ENCODE measurements around the gene LMTK2. TPM values are rescaled to one million over a fixed set of nuclear protein-coding genes. Genes with fewer than 3 reads are reported as not detected.

LMTK2 gene
- total and polyA plus RNA-seq, 8 donors, result 13.4 to 28.2 (median 16.6) TPM

- ATAC-seq (no peak), DNase-seq (no peak)
- peaks cover 0 to 22% of the 10 kb centered on the region in 2 donors for H3K36me3 ChIP-seq
- no peak overlapping the region for H3K27ac ChIP-seq
- no peak overlapping the region for H3K4me3 ChIP-seq
- TF ChIP-seq CTCF (IDR thresholded peaks at IDR 0.05), result no peak
- peaks cover 5 to 14% of the 10 kb centered on the region in 2 donors for H3K4me1 ChIP-seq
- H3K9me3 ChIP-seq, result no peaks in the 10 kb centered on the region
- intact Hi-C loops (cut with DNase I), result loop anchor here (5.0 to 10.0 kb wide), 2 partner anchors 144 to 147 kb away; no protein-coding TSS in a partner anchor
- no peaks in the 10 kb centered on the region for H3K27me3 ChIP-seq
Measured at GRCh38 chr7:98168904-98169621, 62.4 kb downstream of the LMTK2 start.

DNA sequence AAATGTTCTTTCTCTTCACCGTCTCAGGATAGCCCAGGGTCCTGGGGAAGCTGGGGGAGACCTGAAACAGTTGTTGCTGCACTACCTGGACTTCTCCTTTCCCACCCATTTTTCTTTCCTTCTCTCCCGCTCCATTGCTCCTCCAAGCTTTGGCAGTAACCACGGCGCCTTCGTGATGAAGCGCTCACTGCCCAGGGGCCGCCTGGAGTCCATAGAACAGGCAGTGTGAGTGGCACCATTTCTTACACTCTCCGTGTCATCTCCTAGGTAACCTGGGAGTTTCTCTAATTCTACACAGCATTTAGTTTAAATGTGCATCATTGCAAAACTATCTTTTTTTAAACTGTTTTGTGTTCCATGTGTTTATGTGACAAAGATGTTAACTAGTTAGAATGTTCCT, 64.3 kb downstream of the LMTK2 start:
- Histone ChIP-seq H3K9me3 (no peaks in the 10 kb centered on the region), H3K27ac (no peak overlapping the region), H3K4me3 (no peak overlapping the region), H3K36me3 (peaks cover 0 to 31% of the 10 kb centered on the region in 2 donors), H3K27me3 (no peaks in the 10 kb centered on the region), H3K4me1 (peaks cover 0 to 15% of the 10 kb centered on the region in 2 donors)
- intact Hi-C loops (cut with DNase I), result no loop called here
- no peak for TF ChIP-seq CTCF (IDR thresholded peaks at IDR 0.05)
- DNase-seq (no peak), ATAC-seq (no peak)

DNA sequence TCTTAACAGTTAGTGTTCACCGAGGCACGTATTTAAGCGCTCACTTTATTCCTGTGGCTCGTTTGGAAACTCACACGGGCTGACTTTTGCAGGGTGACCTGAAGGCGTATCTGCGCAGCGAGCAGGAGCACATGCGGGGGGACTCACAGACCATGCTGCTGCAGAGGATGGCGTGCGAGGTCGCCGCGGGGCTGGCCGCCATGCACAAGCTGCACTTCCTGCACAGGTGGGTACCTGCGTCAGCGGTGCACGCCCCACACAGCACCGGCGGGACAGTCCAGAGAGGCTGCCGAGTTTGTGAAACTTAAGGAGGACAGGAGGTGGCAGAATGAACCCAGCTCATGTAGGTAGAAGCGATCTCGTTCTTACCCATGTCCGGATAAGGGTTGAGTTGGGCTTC, 64.8 kb downstream of the LMTK2 start:
- intact Hi-C loops (cut with DNase I), result no loop called here
- peaks cover 0 to 31% of the 10 kb centered on the region in 2 donors for H3K36me3 ChIP-seq
- H3K9me3 ChIP-seq, result no peaks in the 10 kb centered on the region
- H3K4me1 ChIP-seq, result peaks cover 0 to 15% of the 10 kb centered on the region in 2 donors
- no peak for TF ChIP-seq CTCF (IDR thresholded peaks at IDR 0.05)
- ATAC-seq (no peak), DNase-seq (no peak)
- H3K27me3 ChIP-seq, result no peaks in the 10 kb centered on the region
- no peak overlapping the region for H3K4me3 ChIP-seq
- H3K27ac ChIP-seq, result no peak overlapping the region

DNA sequence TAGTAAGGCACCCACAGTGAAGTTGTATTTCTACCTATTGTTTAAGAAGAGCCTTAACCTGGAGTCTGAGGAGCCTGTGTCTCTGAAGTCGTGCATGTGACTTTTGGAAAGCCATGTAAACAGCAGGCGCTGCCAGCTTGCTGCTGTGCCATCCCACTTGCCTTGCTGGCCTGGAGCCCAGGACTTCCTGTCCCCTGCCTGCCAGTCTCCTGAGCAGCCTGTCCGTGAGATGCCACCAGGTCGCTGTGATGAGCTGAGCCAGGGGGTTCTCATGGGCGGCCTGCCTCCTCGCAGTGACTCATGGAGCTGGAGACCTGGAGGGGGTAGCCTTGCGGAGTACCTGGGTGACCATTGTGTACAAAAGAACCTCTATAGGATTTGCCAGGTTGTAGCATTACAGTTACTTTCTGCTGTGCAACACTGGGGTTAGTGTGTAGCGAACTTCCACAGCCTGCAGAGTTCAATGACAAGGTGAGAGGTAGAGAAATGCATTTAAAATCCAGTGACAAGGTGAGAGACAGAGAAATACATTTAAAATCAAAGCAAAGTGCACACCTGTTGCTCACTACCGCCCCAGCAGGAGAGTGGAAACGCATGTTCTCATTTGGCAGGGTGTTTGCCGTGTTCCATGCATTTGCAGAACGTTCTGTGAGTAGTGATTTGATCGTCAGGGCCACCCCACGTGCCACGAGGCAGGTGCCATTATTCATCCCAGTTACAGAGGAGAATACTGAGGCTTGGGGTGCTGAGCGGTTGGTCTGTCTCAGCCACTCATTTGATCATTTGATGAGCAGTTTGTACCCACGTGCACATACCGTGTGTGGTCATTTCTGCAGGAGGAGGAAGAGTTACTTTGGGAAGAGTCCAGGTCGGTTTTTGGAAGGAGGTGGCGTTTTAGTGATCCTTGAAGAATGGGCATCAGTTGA, 67.9 kb downstream of the LMTK2 start:
- H3K27ac ChIP-seq, result no peak overlapping the region

More for the DNA sequence above, 67.9 kb downstream of the LMTK2 start:
- no peak overlapping the region for H3K4me3 ChIP-seq
- H3K27me3 ChIP-seq, result no peaks in the 10 kb centered on the region
- no peak for ATAC-seq
- peaks cover 4 to 13% of the 10 kb centered on the region in 2 donors for H3K4me1 ChIP-seq
- TF ChIP-seq CTCF (IDR thresholded peaks at IDR 0.05), result no peak
- peak in 2 of 4 donors; percentile 58 to 84 for DNase-seq
- H3K9me3 ChIP-seq, result no peaks in the 10 kb centered on the region
- intact Hi-C loops (cut with DNase I), result no loop called here
- H3K36me3 ChIP-seq, result peaks cover 0 to 31% of the 10 kb centered on the region in 2 donors

Measured in left lung (tissue), 10 donors.